KMS-11 (cell line): ENCODE results near the gene CACNG4.
"Not testable (repeated sequence)": the region's sequence is repeated elsewhere in the genome, so short reads cannot be mapped to it uniquely, and the experiment has no call there.

Experiments used
- H2AFZ ChIP-seq: fragments of 200-600 bp; sonication (generic); 2 replicates; pipeline ENCODE4 v1.6.1; 2016; ENCODE audit warnings: antibody characterized with exemption, mixed run types, low read depth
- H3K27ac ChIP-seq: fragments of 200-600 bp; sonication (generic); 2 replicates; pipeline ENCODE4 v1.6.1; 2016; ENCODE audit warnings: mild to moderate bottlenecking, mixed run types
- H3K27me3 ChIP-seq: fragments of 200-600 bp; sonication (generic); 2 replicates; pipeline ENCODE4 v1.6.1; 2017; ENCODE audit warnings: mild to moderate bottlenecking, low read depth, mixed run types, moderate library complexity; ENCODE audit not compliant: insufficient read depth
- H3K36me3 ChIP-seq: fragments of 200-600 bp; sonication (generic); 2 replicates; pipeline ENCODE4 v1.6.1; 2017; ENCODE audit warnings: mild to moderate bottlenecking, mixed run types; ENCODE audit not compliant: insufficient read depth
- H3K4me1 ChIP-seq: fragments of 200-600 bp; sonication (generic); 2 replicates; pipeline ENCODE4 v1.6.1; 2016; ENCODE audit warnings: mild to moderate bottlenecking, low read depth, mixed run types; ENCODE audit not compliant: poor library complexity, severe bottlenecking
- H3K4me2 ChIP-seq: fragments of 200-600 bp; sonication (generic); 2 replicates; pipeline ENCODE4 v1.7.0; 2016; ENCODE audit warnings: mild to moderate bottlenecking, mixed run types
- H3K4me3 ChIP-seq: fragments of 200-600 bp; sonication (generic); IDR thresholded peaks from 2 replicates; pipeline ENCODE4 v1.6.1; 2017; ENCODE audit warnings: low read depth, low read length, mixed read lengths; ENCODE audit not compliant: insufficient read depth
- H3K79me2 ChIP-seq: fragments of 200-600 bp; sonication (generic); 2 replicates; pipeline ENCODE4 v1.6.1; 2016; ENCODE audit warnings: low read depth, mixed run types; ENCODE audit not compliant: insufficient read depth
- H3K9ac ChIP-seq: fragments of 200-600 bp; sonication (generic); 2 replicates; pipeline ENCODE4 v1.6.1; 2016; ENCODE audit warnings: mild to moderate bottlenecking, mixed run types
- H4K20me1 ChIP-seq: fragments of 200-600 bp; sonication (generic); 2 replicates; pipeline ENCODE4 v1.6.1; 2016; ENCODE audit warnings: mild to moderate bottlenecking, mixed run types; ENCODE audit not compliant: insufficient read depth
- TF ChIP-seq, protein P1 (sequence below): fragments of 200-600 bp; sonication (generic); conservative IDR thresholded peaks from 2 replicates; pipeline ENCODE4 v1.6.1; 2017; ENCODE audit warnings: low read depth, mild to moderate bottlenecking, antibody characterized with exemption, low read length, moderate library complexity, mixed read lengths

Gene CACNG4

DNA sequence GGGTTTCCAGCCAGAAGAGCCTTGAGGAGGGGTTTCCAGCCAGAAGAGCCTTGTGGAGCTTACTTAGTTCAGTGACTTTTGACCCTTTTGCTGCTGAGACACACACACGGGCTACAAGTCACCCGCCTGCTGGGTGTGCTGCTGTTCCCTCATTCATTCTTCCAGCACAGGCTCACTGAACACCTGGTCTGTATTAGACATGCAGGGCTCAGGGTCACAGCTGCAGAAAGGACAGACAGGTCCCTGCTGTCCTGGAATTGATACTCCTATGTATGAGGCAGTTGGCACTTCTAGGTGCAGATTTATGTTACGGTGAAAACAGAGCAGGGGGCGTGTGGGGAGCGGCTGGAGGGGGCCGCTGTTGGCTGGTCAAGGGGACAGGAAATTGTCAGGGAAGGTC lies 6.8 kb downstream of the CACNG4 start:
- no peaks in the 10 kb centered on the region for H3K79me2 ChIP-seq
- no peak overlapping the region for H3K27ac ChIP-seq
- no peak overlapping the region for H3K4me3 ChIP-seq
- H3K4me1 ChIP-seq: no peaks in the 10 kb centered on the region
- no peak overlapping the region for H2AFZ ChIP-seq
- TF ChIP-seq, protein P1, sequence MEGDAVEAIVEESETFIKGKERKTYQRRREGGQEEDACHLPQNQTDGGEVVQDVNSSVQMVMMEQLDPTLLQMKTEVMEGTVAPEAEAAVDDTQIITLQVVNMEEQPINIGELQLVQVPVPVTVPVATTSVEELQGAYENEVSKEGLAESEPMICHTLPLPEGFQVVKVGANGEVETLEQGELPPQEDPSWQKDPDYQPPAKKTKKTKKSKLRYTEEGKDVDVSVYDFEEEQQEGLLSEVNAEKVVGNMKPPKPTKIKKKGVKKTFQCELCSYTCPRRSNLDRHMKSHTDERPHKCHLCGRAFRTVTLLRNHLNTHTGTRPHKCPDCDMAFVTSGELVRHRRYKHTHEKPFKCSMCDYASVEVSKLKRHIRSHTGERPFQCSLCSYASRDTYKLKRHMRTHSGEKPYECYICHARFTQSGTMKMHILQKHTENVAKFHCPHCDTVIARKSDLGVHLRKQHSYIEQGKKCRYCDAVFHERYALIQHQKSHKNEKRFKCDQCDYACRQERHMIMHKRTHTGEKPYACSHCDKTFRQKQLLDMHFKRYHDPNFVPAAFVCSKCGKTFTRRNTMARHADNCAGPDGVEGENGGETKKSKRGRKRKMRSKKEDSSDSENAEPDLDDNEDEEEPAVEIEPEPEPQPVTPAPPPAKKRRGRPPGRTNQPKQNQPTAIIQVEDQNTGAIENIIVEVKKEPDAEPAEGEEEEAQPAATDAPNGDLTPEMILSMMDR: no peak
- no peaks in the 10 kb centered on the region; the same call in 1 of the 2 replicates for H3K27me3 ChIP-seq
- H4K20me1 ChIP-seq: no peaks in the 10 kb centered on the region
- H3K36me3 ChIP-seq: no peaks in the 10 kb centered on the region
- no peak overlapping the region for H3K9ac ChIP-seq
- no peak overlapping the region for H3K4me2 ChIP-seq

DNA sequence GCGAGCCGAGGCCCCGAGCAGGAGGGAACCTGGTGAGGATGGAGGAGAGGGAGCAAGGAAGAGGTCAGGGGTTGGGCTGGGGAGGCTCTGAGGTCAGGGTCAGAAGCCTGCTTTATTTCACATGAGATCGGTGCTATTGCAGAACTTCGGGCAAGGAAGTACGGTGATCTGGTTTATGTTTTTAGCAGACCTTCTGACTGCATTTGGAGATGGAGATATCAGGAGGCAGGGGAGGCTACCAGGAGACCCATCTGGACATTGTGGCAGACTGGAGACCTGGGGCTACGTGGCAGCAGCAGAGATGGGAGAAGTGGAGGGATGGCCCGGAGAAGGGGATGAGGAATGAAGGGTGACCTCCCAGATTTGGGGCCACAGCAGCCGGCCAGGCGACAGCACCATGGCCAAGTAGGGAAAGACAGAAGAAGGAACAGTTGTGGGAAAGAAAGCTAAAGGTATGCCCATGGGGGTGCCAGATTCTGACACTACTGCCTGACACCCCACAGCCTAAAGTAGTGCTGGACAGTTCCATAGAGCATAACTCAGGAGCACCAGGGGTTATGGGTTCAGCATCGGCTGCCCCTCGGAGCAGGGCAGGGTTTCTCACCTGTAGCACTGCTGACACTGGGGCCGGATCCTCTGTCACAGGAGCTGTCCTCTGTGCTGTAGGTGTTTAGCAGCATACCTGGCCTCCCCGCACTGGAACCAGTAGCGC lies 7.4 kb downstream of the CACNG4 start:
- Histone ChIP-seq H3K36me3 (no peaks in the 10 kb centered on the region), H3K27me3 (no peaks in the 10 kb centered on the region; the same call in 1 of the 2 replicates)

DNA sequence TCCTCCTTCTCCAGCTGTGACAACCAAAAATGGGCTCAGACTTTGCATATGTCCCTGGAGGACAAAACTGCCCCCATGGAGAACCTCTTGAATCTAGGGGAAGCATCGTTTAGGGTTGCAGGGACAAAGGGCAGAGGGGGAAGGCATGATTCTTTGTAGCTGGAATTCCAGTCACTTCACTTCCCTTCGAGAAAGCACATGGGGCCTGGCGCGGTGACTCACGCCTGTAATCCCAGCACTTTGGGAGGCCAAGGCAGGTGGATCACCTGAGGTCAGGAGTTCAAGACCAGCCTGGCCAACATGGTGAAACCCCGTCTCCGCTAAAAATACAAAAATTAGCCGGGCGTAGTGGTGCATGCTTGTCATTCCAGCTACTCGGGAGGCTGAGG lies 7.9 kb downstream of the CACNG4 start:
- H3K27me3 ChIP-seq, H3K36me3 ChIP-seq, H3K4me3 ChIP-seq, H3K4me2 ChIP-seq, H3K9ac ChIP-seq, H3K4me1 ChIP-seq, H4K20me1 ChIP-seq, H3K79me2 ChIP-seq, H2AFZ ChIP-seq, H3K27ac ChIP-seq: not testable (repeated sequence)

More for the DNA sequence above, 7.4 kb downstream of the CACNG4 start:
- TF ChIP-seq, protein P1: no peak
- no peak overlapping the region for H3K9ac ChIP-seq
- H3K79me2 ChIP-seq: no peaks in the 10 kb centered on the region
- H3K4me1 ChIP-seq: no peaks in the 10 kb centered on the region
- H2AFZ ChIP-seq: no peak overlapping the region
- H4K20me1 ChIP-seq: no peaks in the 10 kb centered on the region
- H3K4me2 ChIP-seq: no peak overlapping the region
- H3K4me3 ChIP-seq: no peak overlapping the region
- no peak overlapping the region for H3K27ac ChIP-seq

DNA sequence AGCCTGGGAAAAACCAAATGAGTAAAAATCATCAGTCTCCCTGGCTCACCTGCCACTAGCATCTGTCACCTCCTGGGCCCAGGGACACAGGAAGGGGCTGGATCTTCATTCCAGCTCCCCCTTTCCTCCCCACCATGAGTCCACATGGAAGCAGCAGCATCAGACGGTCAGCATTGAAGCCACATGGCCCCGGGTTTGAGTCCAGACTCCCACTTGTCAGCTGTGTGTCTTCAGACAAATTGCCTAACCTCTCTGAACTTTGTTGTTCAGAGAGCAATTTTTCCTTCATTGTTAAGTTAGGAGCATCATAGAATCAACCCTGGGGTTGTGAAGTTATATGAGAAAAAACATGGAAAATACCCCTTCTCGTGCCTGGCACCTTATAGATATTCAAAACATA lies 10.7 kb downstream of the CACNG4 start:
- Histone ChIP-seq H3K4me1 (no peaks in the 10 kb centered on the region), H3K4me2 (no peak overlapping the region), H3K27ac (no peak overlapping the region), H3K4me3 (no peak overlapping the region), H4K20me1 (no peaks in the 10 kb centered on the region), H3K79me2 (no peaks in the 10 kb centered on the region), H3K36me3 (no peaks in the 10 kb centered on the region), H3K9ac (no peak overlapping the region), H3K27me3 (no peaks in the 10 kb centered on the region; the same call in 1 of the 2 replicates), H2AFZ (no peak overlapping the region)
- TF ChIP-seq, protein P1: no peak

DNA sequence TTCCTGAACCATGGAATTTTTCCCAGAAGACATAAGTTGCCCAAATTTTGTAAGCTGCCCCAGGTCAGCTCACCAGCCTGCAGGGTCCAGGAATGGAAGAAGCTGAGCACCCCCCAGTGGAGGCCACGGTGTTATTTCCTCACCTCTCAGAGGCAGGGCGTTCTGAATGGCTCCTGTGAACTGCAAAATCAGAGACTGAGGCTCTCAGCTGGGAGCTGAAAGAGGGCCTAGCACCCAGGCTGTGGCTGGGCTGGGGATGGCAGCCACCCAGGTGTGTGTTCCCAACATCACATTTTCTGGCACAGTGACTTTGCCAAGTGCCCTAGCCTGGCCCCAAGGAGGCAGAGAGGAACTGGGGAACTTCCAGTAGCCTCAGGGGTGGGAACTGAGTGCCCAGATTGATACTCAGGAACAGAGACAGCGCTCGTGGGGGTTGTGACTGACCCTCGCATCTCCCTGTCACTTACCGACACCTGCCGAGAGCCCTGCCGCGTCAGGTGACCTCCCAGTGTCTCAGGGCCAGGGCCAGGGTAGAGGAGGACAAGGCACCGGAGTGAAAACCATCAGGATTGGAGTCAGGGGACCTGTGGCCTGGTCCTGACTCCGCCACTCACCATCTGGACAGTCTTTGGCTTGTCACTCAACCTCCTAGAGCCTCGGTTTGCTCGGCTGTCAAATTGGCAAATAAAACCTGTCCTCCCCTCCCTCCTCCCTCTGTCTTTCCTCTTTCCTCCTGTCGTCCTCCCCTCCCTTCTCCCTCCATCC lies 11.3 kb downstream of the CACNG4 start:
- Histone ChIP-seq H3K4me1 (no peaks in the 10 kb centered on the region), H3K36me3 (no peaks in the 10 kb centered on the region), H3K27me3 (no peaks in the 10 kb centered on the region; the same call in 1 of the 2 replicates), H2AFZ (no peak overlapping the region), H3K79me2 (no peaks in the 10 kb centered on the region), H3K27ac (no peak overlapping the region), H3K4me2 (no peak overlapping the region), H3K9ac (no peak overlapping the region), H4K20me1 (no peaks in the 10 kb centered on the region), H3K4me3 (no peak overlapping the region)
- TF ChIP-seq, protein P1: no peak
